GM10266 (cell line): Measurements from ENCODE around the gene CCNQ.

Source experiments
- DNase-seq: peaks from one replicate; pipeline ENCODE4 v3.0.0; 2012; ENCODE audit errors: extremely low spot score
- TF ChIP-seq, protein P1 (sequence below): IDR thresholded peaks from 2 replicates; pipeline ENCODE4 v1.5.1; 2012; ENCODE audit warnings: mild to moderate bottlenecking, low read depth; ENCODE audit not compliant: control insufficient read depth, insufficient read depth; ENCODE audit errors: missing control alignments

The CCNQ gene

DNA sequence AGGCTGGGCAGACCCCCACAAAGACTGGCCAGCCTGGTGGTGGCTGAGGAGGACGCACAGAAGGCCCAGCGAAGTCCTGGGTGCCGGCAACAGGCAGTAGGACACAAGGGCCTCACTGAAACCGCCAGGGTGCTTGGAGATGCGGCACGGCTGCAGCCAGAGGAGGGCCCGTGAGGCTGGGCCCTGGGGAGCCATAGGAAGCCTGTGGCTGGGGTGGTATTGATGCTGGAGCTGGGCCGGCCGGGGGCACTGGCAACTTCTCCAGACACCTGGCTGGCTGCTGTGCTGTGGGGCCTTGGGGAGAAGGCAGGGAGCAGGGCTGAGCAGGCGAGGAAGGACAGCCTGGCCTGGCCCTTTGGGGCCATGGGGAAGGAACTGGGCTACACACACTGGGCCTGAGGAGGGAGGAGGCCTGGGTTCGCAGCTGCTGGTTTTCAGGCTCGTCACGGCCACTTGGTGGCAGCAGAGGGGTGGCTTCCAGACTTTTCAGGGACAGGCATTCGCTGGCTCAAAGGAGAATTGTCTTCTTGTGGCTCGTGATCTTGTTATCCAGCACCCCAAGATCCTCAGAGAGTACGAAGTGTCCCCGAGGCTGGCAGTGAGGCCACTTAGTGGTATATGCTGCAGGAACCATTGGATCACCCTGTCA, 44.3 kb downstream of the CCNQ start:
- TF ChIP-seq, protein P1, sequence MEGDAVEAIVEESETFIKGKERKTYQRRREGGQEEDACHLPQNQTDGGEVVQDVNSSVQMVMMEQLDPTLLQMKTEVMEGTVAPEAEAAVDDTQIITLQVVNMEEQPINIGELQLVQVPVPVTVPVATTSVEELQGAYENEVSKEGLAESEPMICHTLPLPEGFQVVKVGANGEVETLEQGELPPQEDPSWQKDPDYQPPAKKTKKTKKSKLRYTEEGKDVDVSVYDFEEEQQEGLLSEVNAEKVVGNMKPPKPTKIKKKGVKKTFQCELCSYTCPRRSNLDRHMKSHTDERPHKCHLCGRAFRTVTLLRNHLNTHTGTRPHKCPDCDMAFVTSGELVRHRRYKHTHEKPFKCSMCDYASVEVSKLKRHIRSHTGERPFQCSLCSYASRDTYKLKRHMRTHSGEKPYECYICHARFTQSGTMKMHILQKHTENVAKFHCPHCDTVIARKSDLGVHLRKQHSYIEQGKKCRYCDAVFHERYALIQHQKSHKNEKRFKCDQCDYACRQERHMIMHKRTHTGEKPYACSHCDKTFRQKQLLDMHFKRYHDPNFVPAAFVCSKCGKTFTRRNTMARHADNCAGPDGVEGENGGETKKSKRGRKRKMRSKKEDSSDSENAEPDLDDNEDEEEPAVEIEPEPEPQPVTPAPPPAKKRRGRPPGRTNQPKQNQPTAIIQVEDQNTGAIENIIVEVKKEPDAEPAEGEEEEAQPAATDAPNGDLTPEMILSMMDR, result peak; percentile 64
- peak; percentile 67 for DNase-seq

DNA sequence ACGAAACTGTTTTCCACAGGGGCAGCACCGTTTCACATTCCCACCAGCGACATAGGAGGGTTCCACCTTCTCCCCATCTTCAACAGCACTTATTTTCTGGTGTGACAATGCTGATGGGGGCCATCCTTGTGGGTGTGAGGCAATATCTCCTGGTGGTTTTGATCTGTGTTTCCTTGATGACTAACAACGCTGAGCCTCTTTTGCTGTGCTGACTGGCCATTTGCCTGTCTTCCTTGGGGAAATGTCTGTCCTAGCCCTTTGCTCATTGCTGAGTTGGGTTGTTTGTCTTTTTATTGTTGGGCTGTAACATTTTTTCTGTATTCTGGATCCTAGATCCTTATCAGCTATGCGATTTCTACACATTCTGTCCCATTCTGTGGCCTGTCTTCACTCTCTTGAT, 47.8 kb downstream of the CCNQ start:
- DNase-seq, result no peak
- TF ChIP-seq, protein P1, result no peak

DNA sequence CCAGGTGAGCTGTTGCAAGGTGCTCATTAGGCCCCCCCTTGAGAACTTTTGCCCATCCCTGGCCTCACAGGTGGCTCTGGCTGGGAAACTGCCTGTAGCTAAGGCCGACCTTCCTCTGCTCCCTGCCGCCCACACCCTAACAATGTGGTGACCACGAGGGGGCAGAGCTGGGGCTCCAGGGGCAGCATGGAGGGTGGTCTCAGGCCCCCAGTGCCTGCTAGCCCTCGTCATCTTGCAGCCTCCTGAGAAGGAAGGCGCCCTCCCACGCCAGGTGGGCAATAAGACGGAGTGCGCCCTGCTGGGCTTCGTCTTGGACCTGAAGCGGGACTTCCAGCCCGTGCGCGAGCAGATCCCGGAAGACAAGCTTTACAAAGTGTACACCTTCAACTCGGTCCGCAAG, 49.1 kb downstream of the CCNQ start:
- DNase-seq, result no peak
- TF ChIP-seq, protein P1, result no peak

DNA sequence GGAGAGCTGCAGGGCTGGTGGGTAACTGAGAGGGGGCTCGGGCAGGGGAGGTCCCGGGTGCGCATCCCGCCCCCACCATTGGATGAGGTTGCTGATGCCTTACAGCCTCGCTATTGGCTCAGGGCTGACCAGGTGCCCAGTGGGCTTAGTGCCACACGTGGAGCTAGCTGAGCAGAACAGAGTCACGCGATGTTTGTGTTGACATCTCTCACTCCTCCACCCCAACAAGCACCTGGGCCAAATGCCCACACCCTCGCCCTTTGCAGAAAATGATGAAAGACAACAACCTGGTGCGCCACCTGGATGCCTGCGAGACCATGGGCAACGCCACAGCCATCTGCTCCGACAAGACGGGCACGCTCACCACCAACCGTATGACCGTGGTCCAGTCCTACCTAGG, 49.7 kb downstream of the CCNQ start:
- TF ChIP-seq, protein P1, result no peak
- no peak for DNase-seq

DNA sequence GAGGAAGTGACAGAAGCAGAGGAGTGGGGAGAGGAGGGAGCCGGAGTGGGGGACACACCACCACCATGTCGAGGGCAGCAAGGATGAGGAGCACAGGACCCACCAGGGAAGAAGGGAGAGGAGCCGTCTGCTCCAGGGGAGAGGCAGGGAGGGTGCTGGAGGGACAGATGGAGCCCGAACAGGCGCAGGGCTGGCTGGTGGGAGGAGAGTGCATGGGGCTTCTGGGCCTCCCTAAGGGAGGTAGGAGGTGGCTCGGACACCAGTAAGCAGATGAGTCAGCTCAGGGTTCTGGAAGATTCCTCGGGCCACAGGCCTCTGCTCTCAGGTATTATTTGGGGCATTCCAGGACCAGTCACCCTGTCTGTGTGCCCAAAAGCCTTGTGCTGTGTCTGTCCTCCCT, 51.7 kb downstream of the CCNQ start:
- TF ChIP-seq, protein P1, result no peak
- no peak for DNase-seq

DNA sequence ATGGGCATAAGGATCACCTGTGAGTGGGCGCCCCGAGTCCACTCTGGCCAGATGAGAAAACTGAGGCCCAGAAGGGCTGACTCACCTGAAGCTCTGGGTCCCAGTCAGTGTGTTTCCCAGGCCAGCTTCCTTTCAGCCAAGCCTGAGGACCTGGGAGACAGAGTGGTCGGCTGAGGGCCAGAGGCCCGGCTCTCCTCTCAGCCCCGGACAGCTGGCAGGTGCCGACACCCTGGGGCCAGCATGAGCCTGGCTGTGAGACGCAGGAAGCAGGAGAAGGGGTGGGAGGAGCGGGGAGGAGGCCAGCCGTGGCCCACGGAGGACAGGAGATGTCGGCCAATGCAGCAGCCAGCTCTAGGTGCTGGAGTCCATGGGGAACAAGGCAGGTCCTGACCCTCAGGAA, 52.6 kb downstream of the CCNQ start:
- TF ChIP-seq, protein P1, result no peak

DNA sequence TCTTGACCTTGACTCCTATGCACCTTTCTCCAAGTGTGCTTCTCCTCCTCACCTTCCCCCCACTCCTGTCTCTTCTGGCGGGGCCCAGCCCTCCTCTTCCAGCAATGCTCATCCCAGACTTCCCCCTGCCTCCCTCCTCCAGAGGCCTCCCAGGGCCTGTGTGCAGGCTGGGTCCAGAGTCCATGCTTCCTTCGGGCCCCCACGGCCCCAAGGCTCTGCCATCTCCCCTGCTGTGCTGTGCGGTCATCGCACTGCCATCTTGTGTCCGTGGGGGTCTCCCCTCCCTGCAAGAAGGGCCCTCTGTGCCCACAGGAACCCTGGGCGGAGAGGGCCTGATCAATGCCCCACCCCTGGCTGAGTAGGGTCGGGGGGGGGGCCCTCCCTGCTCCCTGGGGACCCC, 54.2 kb downstream of the CCNQ start:
- no peak for DNase-seq
- TF ChIP-seq, protein P1, result no peak

More for the DNA sequence above, 52.6 kb downstream of the CCNQ start:
- DNase-seq, result no peak
